HuH-7 (cell line): ENCODE measurements around the gene LIPN.
A peak's percentile ranks its signal among the peaks of the same experiment; 100 is the strongest.
"Not testable (repeated sequence)": the region's sequence is repeated elsewhere in the genome, so short reads cannot be mapped to it uniquely, and the experiment has no call there.

Experiments
- DNase-seq: peaks from one replicate; pipeline ENCODE4 v3.0.0; 2011; ENCODE audit warnings: low spot score

Gene LIPN

GRCh38 chr10:88759366-88760101, at the start of gene LIPN:
TSS of gene LIPN (plus strand) at chr10:88760020. CDS start at chr10:88761406, 1,386 bp downstream.
- no peak for DNase-seq

GRCh38 chr10:88715517-88715916, 44.3 kb upstream of the LIPN start:
- DNase-seq, result no peak

- no peak for DNase-seq
Measured at GRCh38 chr10:88721392-88721791, 38.4 kb upstream of the LIPN start.

- no peak for DNase-seq
Measured at GRCh38 chr10:88725798-88726197, 34.0 kb upstream of the LIPN start.

- peak; percentile 40 for DNase-seq
Measured at GRCh38 chr10:88728107-88728763, 31.6 kb upstream of the LIPN start.

- DNase-seq, result no peak
Measured at GRCh38 chr10:88730864-88731263, 29.0 kb upstream of the LIPN start.

GRCh38 chr10:88731296-88731695, 28.5 kb upstream of the LIPN start:
- no peak for DNase-seq

GRCh38 chr10:88733215-88733614, 26.6 kb upstream of the LIPN start:
- no peak for DNase-seq

- no peak for DNase-seq
Measured at GRCh38 chr10:88735661-88736060, 24.2 kb upstream of the LIPN start.

GRCh38 chr10:88741921-88742320, 17.9 kb upstream of the LIPN start:
- not testable (repeated sequence) for DNase-seq

- DNase-seq, result no peak
Measured at GRCh38 chr10:88742448-88742847, 17.4 kb upstream of the LIPN start.

GRCh38 chr10:88744002-88744401, 15.8 kb upstream of the LIPN start:
- no peak for DNase-seq

- no peak for DNase-seq
Measured at GRCh38 chr10:88745633-88746032, 14.2 kb upstream of the LIPN start.

GRCh38 chr10:88754287-88754686, 5.5 kb upstream of the LIPN start:
- no peak for DNase-seq

- no peak for DNase-seq
Measured at GRCh38 chr10:88755753-88756152, 4.1 kb upstream of the LIPN start.

- DNase-seq, result no peak
Measured at GRCh38 chr10:88756660-88757059, 3.2 kb upstream of the LIPN start.

GRCh38 chr10:88762906-88763305, 3.1 kb downstream of the LIPN start:
- DNase-seq, result no peak

- no peak for DNase-seq
Measured at GRCh38 chr10:88763441-88763840, 3.6 kb downstream of the LIPN start.

GRCh38 chr10:88764110-88764509, 4.3 kb downstream of the LIPN start:
- DNase-seq, result no peak

- no peak for DNase-seq
Measured at GRCh38 chr10:88765816-88766215, 6.0 kb downstream of the LIPN start.

GRCh38 chr10:88769384-88769783, 9.6 kb downstream of the LIPN start:
- DNase-seq, result no peak

GRCh38 chr10:88781206-88781605, 21.4 kb downstream of the LIPN start:
- no peak for DNase-seq

- DNase-seq, result no peak
Measured at GRCh38 chr10:88782222-88782621, 22.4 kb downstream of the LIPN start.

GRCh38 chr10:88783724-88784123, 23.9 kb downstream of the LIPN start:
- DNase-seq, result no peak
